NCI-H2227 treated with DMSO at 0.1 percent for 48 hours (cell line): ENCODE data around the gene VWA5B1.
A peak's percentile ranks its signal among the peaks of the same experiment; 100 is the strongest.

Experiments used
- DNase-seq: peaks from one replicate; lab custom pipeline; 2025; lab: John Stamatoyannopoulos, UW

VWA5B1 gene

GRCh38 chr1:20322081-20322824, 31.6 kb downstream of the VWA5B1 start:
- no peak for DNase-seq

- no peak for DNase-seq
Observed at GRCh38 chr1:20322825-20323612, 32.3 kb downstream of the VWA5B1 start.

- DNase-seq = no peak
Observed at GRCh38 chr1:20323613-20323920, 32.9 kb downstream of the VWA5B1 start.

GRCh38 chr1:20324704-20325406, 34.2 kb downstream of the VWA5B1 start:
- no peak for DNase-seq

- DNase-seq = no peak
Observed at GRCh38 chr1:20325407-20325843, 34.8 kb downstream of the VWA5B1 start.

- DNase-seq = no peak
Observed at GRCh38 chr1:20325844-20326420, 35.3 kb downstream of the VWA5B1 start.

GRCh38 chr1:20327467-20327866, 36.8 kb downstream of the VWA5B1 start:
- no peak for DNase-seq

- no peak for DNase-seq
Observed at GRCh38 chr1:20328201-20328600, 37.5 kb downstream of the VWA5B1 start.

- DNase-seq = no peak
Observed at GRCh38 chr1:20329793-20330542, 39.3 kb downstream of the VWA5B1 start.

GRCh38 chr1:20334103-20334502, 43.4 kb downstream of the VWA5B1 start:
- DNase-seq = no peak

- no peak for DNase-seq
Observed at GRCh38 chr1:20336105-20336605, 45.5 kb downstream of the VWA5B1 start.

- no peak for DNase-seq
Observed at GRCh38 chr1:20337581-20337980, 46.9 kb downstream of the VWA5B1 start.

GRCh38 chr1:20339811-20340457, 49.3 kb downstream of the VWA5B1 start:
- DNase-seq = peak; percentile 73

GRCh38 chr1:20342294-20343148, 51.8 kb downstream of the VWA5B1 start:
- DNase-seq = no peak

GRCh38 chr1:20343149-20343937, 52.7 kb downstream of the VWA5B1 start:
- no peak for DNase-seq

GRCh38 chr1:20343938-20344302, 53.2 kb downstream of the VWA5B1 start:
- no peak for DNase-seq

- no peak for DNase-seq
Observed at GRCh38 chr1:20344738-20345137, 54.1 kb downstream of the VWA5B1 start.

- DNase-seq = no peak
Observed at GRCh38 chr1:20345419-20345818, 54.7 kb downstream of the VWA5B1 start.

GRCh38 chr1:20346433-20346832, 55.8 kb downstream of the VWA5B1 start:
- no peak for DNase-seq
